ENCODE measurements around the gene LRRC3.

The LRRC3 gene

GRCh38 chr21:44480200-44481053, 25.1 kb downstream of the LRRC3 start:
- no peak for TF ChIP-seq POLR2A (IDR thresholded peaks at IDR 0.05; ENCODE audit: low read depth, low read length)
- no peak for TF ChIP-seq POU2F2 (IDR thresholded peaks at IDR 0.05; ENCODE audit: low read depth, low read length)
- TF ChIP-seq TAF1 (IDR thresholded peaks at IDR 0.05; ENCODE audit: low read depth, low read length), result no peak
- no peak for TF ChIP-seq SPI1 (IDR thresholded peaks at IDR 0.05; ENCODE audit: low read depth, low read length)
- TF ChIP-seq POLR2AphosphoS5 (IDR thresholded peaks at IDR 0.05; ENCODE audit: low read depth, low read length), result no peak
- TF ChIP-seq PAX5 (IDR thresholded peaks at IDR 0.05; ENCODE audit: insufficient read depth, low read length, severe bottlenecking), result no peak
- DNase-seq (ENCODE audit: insufficient read length, low spot score) (no peak), FAIRE-seq (no peak)

DNA sequence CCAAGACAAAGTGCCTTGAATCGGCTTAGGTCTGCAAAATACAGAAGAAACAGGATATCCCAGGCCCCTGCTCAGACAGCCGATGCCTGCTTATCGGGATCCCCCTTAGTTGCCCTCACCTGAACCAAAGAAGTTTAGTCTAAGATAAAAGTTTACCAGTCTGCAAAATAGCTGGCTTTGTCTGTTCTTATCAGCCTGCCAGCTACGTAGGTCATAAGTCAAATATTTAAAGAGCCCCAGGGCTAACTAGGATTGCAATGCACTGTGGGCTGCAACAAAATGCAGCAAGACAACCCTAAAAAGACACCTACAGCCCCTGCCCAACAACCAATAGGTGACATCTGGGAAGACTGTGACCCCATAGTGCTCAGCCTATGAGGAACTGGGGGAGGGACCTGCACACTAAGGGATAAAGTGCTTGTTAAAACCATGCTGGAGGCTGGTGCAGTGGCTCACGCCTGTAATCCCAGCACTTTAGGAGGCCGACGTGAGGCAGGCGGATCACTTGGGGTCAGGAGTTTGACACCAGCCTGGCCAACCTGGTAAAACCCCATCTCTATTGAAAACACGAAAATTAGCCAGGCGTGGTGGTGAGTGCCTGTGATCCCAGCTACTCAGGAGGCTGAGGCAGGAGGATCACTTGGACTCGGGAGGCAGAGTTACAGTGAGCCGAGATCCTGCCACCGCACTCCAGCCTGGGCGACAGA, 27.4 kb downstream of the LRRC3 start:
- FAIRE-seq, result no peak
- TF ChIP-seq PAX5 (IDR thresholded peaks at IDR 0.05; ENCODE audit: insufficient read depth, low read length, severe bottlenecking) (no peak), TAF1 (IDR thresholded peaks at IDR 0.05; ENCODE audit: low read depth, low read length) (no peak), SPI1 (IDR thresholded peaks at IDR 0.05; ENCODE audit: low read depth, low read length) (no peak)
- DNase-seq (ENCODE audit: insufficient read length, low spot score), result no peak

DNA sequence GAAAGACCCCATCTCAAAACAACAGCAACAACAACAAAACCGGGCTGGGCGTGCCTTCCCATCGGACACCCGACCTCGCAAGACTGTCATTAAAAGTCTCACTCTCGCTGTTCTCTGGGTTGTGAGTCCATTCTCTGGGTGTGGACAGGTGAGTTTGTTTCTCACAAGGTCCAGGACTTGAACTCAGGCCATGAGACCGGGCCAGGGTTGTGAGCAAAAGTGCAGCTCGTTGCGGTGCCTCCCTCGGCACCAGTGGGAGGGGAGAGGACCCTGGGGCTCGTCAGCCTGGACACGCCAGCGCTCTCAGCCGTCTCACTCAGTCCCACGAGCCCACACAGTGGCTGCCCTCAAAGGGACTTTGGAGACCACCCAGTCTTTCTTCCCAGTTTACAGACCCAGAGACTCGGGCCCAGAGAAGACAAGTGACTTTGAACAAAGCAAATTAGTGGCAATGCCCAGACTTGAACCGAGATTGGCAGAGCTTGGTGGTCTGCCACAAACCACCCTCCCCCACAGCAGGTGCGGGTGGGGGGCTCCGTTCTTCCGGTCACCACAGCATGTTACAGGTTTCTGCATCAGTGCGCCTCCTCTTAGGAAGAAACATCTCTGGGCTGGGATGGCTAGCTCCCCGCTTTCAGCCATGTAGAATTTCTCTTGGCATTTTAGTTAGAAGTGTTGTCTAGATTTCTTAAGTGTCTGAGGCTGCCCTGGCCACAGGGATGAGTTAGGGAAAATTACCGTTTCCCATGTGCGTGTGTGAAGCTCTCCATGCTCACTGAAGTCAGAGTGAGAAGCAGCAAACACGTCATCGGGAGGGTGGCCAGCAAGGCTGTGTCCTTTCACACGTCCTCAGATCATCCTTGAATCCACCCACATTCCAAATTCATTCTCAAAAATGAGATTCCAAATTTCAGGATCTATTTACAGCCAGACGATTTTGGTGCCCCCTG, 28.3 kb downstream of the LRRC3 start:
- FAIRE-seq (no peak), DNase-seq (ENCODE audit: insufficient read length, low spot score) (no peak)
- TF ChIP-seq POU2F2 (IDR thresholded peaks at IDR 0.05; ENCODE audit: low read depth, low read length) (no peak), PAX5 (IDR thresholded peaks at IDR 0.05; ENCODE audit: insufficient read depth, low read length, severe bottlenecking) (no peak), SPI1 (IDR thresholded peaks at IDR 0.05; ENCODE audit: low read depth, low read length) (no peak), POLR2AphosphoS5 (IDR thresholded peaks at IDR 0.05; ENCODE audit: low read depth, low read length) (no peak)

- no peak for TF ChIP-seq TAF1 (IDR thresholded peaks at IDR 0.05; ENCODE audit: low read depth, low read length)
- no peak for TF ChIP-seq POLR2A (IDR thresholded peaks at IDR 0.05; ENCODE audit: low read depth, low read length)
- no peak for TF ChIP-seq POLR2AphosphoS5 (IDR thresholded peaks at IDR 0.05; ENCODE audit: low read depth, low read length)
- TF ChIP-seq POU2F2 (IDR thresholded peaks at IDR 0.05; ENCODE audit: low read depth, low read length), result no peak
- no peak for TF ChIP-seq SPI1 (IDR thresholded peaks at IDR 0.05; ENCODE audit: low read depth, low read length)
- TF ChIP-seq PAX5 (IDR thresholded peaks at IDR 0.05; ENCODE audit: insufficient read depth, low read length, severe bottlenecking), result no peak
- no peak for FAIRE-seq
- no peak for DNase-seq (ENCODE audit: insufficient read length, low spot score)
These were observed 29.4 kb downstream of the LRRC3 start for GRCh38 chr21:44484498-44485253.

DNA sequence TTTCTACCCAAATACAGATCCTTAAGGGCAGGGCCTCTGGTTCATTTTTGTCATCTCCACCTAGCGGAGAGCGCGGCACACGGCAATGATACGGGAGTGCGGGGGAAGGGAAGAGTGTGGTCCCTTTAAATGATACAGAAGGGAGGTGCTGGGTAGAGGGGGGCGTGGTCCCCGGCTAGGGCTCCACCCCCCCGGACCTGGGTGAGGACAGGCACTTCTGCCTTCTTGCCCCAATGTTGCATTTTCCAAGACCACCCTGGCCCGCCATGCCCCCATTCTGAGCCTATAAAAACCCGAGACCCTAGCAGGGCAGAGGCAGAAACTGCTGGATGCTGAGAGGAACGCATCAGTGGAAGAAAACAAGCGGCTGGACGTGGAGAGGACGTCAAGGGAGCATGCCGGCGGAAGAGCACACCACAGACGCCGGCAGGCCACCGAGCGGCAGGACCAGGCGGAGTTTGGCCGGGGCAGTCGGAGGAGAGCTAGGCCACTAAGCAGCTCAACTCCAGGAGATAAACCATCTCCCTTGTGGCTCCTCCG, 30.0 kb downstream of the LRRC3 start:
- DNase-seq (ENCODE audit: insufficient read length, low spot score) (no peak), FAIRE-seq (no peak)
- TF ChIP-seq POLR2AphosphoS5 (IDR thresholded peaks at IDR 0.05; ENCODE audit: low read depth, low read length) (no peak), POLR2A (IDR thresholded peaks at IDR 0.05; ENCODE audit: low read depth, low read length) (no peak), SPI1 (IDR thresholded peaks at IDR 0.05; ENCODE audit: low read depth, low read length) (no peak), POU2F2 (IDR thresholded peaks at IDR 0.05; ENCODE audit: low read depth, low read length) (no peak)

GRCh38 chr21:44485796-44486195, 30.5 kb downstream of the LRRC3 start:
- no peak for TF ChIP-seq PAX5 (IDR thresholded peaks at IDR 0.05; ENCODE audit: insufficient read depth, low read length, severe bottlenecking)
- TF ChIP-seq TAF1 (IDR thresholded peaks at IDR 0.05; ENCODE audit: low read depth, low read length), result no peak
- TF ChIP-seq POU2F2 (IDR thresholded peaks at IDR 0.05; ENCODE audit: low read depth, low read length), result no peak
- TF ChIP-seq POLR2A (IDR thresholded peaks at IDR 0.05; ENCODE audit: low read depth, low read length), result no peak
- no peak for TF ChIP-seq SPI1 (IDR thresholded peaks at IDR 0.05; ENCODE audit: low read depth, low read length)
- no peak for TF ChIP-seq POLR2AphosphoS5 (IDR thresholded peaks at IDR 0.05; ENCODE audit: low read depth, low read length)
- FAIRE-seq, result no peak
- DNase-seq (ENCODE audit: insufficient read length, low spot score), result no peak

DNA sequence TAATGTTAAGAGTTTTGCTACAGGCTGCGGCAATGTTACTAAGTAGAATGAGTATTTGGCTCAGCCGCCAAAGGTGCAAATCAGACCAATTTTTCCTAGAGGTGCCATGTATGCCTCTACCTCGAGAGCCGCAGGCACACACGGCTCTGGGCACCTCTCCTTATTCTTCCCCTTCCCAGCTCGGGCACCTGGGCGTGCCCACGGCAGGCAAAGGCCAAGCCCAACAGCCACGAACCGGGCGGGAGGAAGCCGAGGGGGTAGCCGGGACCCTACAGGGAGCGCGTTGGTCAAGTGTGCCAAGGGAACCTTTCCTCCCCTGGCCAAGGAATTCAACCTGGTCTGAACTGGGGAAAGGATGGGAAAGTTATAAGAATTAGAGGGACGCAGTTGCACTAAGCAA, 31.0 kb downstream of the LRRC3 start:
- no peak for DNase-seq (ENCODE audit: insufficient read length, low spot score)
- FAIRE-seq, result no peak
- TF ChIP-seq TAF1 (IDR thresholded peaks at IDR 0.05; ENCODE audit: low read depth, low read length), result no peak
- TF ChIP-seq SPI1 (IDR thresholded peaks at IDR 0.05; ENCODE audit: low read depth, low read length), result no peak
- no peak for TF ChIP-seq POLR2A (IDR thresholded peaks at IDR 0.05; ENCODE audit: low read depth, low read length)
- TF ChIP-seq POU2F2 (IDR thresholded peaks at IDR 0.05; ENCODE audit: low read depth, low read length), result no peak
- TF ChIP-seq POLR2AphosphoS5 (IDR thresholded peaks at IDR 0.05; ENCODE audit: low read depth, low read length), result no peak
- no peak for TF ChIP-seq PAX5 (IDR thresholded peaks at IDR 0.05; ENCODE audit: insufficient read depth, low read length, severe bottlenecking)

- DNase-seq (ENCODE audit: insufficient read length, low spot score), result no peak
- FAIRE-seq, result no peak
- TF ChIP-seq POLR2AphosphoS5 (IDR thresholded peaks at IDR 0.05; ENCODE audit: low read depth, low read length) (no peak), PAX5 (IDR thresholded peaks at IDR 0.05; ENCODE audit: insufficient read depth, low read length, severe bottlenecking) (no peak), POU2F2 (IDR thresholded peaks at IDR 0.05; ENCODE audit: low read depth, low read length) (no peak), TAF1 (IDR thresholded peaks at IDR 0.05; ENCODE audit: low read depth, low read length) (no peak)
These were observed 32.5 kb downstream of the LRRC3 start for GRCh38 chr21:44487831-44488230.

All from GM12891 (cell line).